Caco-2 (cell line): ENCODE results near the gene LCN9. TPM values are rescaled to one million over a fixed set of nuclear protein-coding genes. Genes with fewer than 3 reads are reported as not detected.

Experiments used
- BruUV-seq: library from RNA; stranded (reverse); fragments of 400-500 nt; replicated peaks from 2 replicates; lab custom pipeline; 2021; lab: Mats Ljungman, UMichigan
- CTCF ChIA-PET: fragments of 300-600 bp; sonication (Branson Sonifier 250); formaldehyde crosslinking; loops from one replicate; lab custom pipeline; 2022; ENCODE audit warnings: antibody characterized with exemption; lab: Charles Lee
- POLR2A ChIA-PET: fragments of 300-600 bp; sonication (Branson Sonifier 250); formaldehyde crosslinking; loops from one replicate; lab custom pipeline; 2022; ENCODE audit warnings: antibody characterized with exemption; lab: Charles Lee
- DNase-seq, 2 experiments: peaks; one replicate each; pipeline versions ENCODE4 v3.0.0 to v3.0.0-alpha.2; 2020 to 2022
- H3K27me3 ChIP-seq: replicated peaks from 2 replicates; pipeline ENCODE4 v1.6.0; 2011; ENCODE audit warnings: low read length; ENCODE audit not compliant: control insufficient read depth, insufficient read depth
- H3K36me3 ChIP-seq: 2 replicates; pipeline ENCODE4 v1.5.1; 2011; ENCODE audit warnings: low read length; ENCODE audit not compliant: control insufficient read depth, insufficient read depth
- H3K4me1 ChIP-seq: fragments of 250-450 bp; sonication (Bioruptor Pico); 2 replicates; pipeline ENCODE4 v1.5.1; 2020; ENCODE audit warnings: mild to moderate bottlenecking
- H3K4me3 ChIP-seq: 2 replicates; pipeline ENCODE4 v1.5.1; 2011; ENCODE audit warnings: low read depth, mild to moderate bottlenecking, control low read depth, low read length
- H3K9me3 ChIP-seq: fragments of 250-450 bp; sonication (Bioruptor Pico); 2 replicates; pipeline ENCODE4 v1.5.1; 2020; ENCODE audit warnings: mild to moderate bottlenecking, moderate library complexity
- H3K27ac Mint-ChIP-seq: one replicate; pipeline ENCODE4 v1.8.0; 2022; ENCODE audit warnings: mixed read lengths; ENCODE audit not compliant: unreplicated experiment
- H3K27me3 Mint-ChIP-seq: one replicate; pipeline ENCODE4 v1.8.0; 2022; ENCODE audit warnings: mixed read lengths; ENCODE audit not compliant: insufficient read depth, unreplicated experiment
- H3K36me3 Mint-ChIP-seq: one replicate; pipeline ENCODE4 v1.8.0; 2022; ENCODE audit warnings: mild to moderate bottlenecking, mixed read lengths; ENCODE audit not compliant: insufficient read depth, unreplicated experiment
- H3K4me1 Mint-ChIP-seq: one replicate; pipeline ENCODE4 v1.8.0; 2022; ENCODE audit warnings: low read depth, mixed read lengths; ENCODE audit not compliant: unreplicated experiment
- H3K4me3 Mint-ChIP-seq: one replicate; pipeline ENCODE4 v1.8.0; 2022; ENCODE audit warnings: mild to moderate bottlenecking, moderate library complexity, mixed read lengths; ENCODE audit not compliant: unreplicated experiment
- H3K9me3 Mint-ChIP-seq: one replicate; pipeline ENCODE4 v1.8.0; 2022; ENCODE audit warnings: mixed read lengths; ENCODE audit not compliant: unreplicated experiment
- CTCF ChIP-seq, 2 experiments: fragments of 200-600 bp in 1 of 2; IDR thresholded peaks; 1 replicate in 1 of 2; 2 replicates in 1 of 2; pipeline versions ENCODE4 v1.5.1 to v1.8.0; 2011 to 2022; ENCODE audit warnings: antibody characterized with exemption in 1 of 2, control low read depth in 1 of 2, inconsistent platforms in 1 of 2, low read depth in 1 of 2, low read length in 1 of 2, mild to moderate bottlenecking in 1 of 2, moderate library complexity in 1 of 2; ENCODE audit not compliant: insufficient read depth in 1 of 2, severe bottlenecking in 1 of 2, unreplicated experiment in 1 of 2
- intact Hi-C: fragments of 100-400 bp; cut with micrococcal nuclease; formaldehyde crosslinking; loops from one replicate; pipeline ENCODE4 v1.10.0; 2022; ENCODE audit not compliant: unreplicated experiment
- total RNA-seq: library from RNA; stranded (reverse); gene quantifications from 2 replicates; pipeline ENCODE4 v1.2.3, GENCODE V29; 2022

LCN9 gene
- total RNA-seq, 1 experiment from 2014 or later = not detected

GRCh38 chr9:135704483-135704882 is 41.4 kb downstream of the LCN9 start:
- no peak for DNase-seq
- intact Hi-C loops = no loop called here
- no TSS peak for BruUV-seq
- no peak overlapping the region for H3K27ac Mint-ChIP-seq
- ChIA-PET POLR2A (no interaction called here), CTCF (no interaction called here)
- TF ChIP-seq CTCF (IDR thresholded peaks at IDR 0.05; ENCODE audit: insufficient read depth in 1 of 2, low read depth in 1 of 2, low read length in 1 of 2, severe bottlenecking in 1 of 2, unreplicated experiment in 1 of 2) = no peak
- H3K4me1 Mint-ChIP-seq = no peaks in the 10 kb centered on the region
- Histone ChIP-seq H3K4me3 (no peak overlapping the region), H3K9me3 (no peaks in the 10 kb centered on the region), H3K36me3 (no peaks in the 10 kb centered on the region), H3K4me1 (peaks cover 17% of the 10 kb centered on the region), H3K27me3 (no peaks in the 10 kb centered on the region)
- no peak overlapping the region for H3K4me3 Mint-ChIP-seq
- H3K36me3 Mint-ChIP-seq = no peaks in the 10 kb centered on the region
- H3K27me3 Mint-ChIP-seq = peaks cover 8% of the 10 kb centered on the region
- no peaks in the 10 kb centered on the region for H3K9me3 Mint-ChIP-seq

GRCh38 chr9:135705376-135705775 is 42.3 kb downstream of the LCN9 start:
- no peaks in the 10 kb centered on the region for H3K36me3 ChIP-seq
- no peaks in the 10 kb centered on the region for H3K9me3 ChIP-seq
- CTCF ChIA-PET = no interaction called here
- H3K4me1 Mint-ChIP-seq = no peaks in the 10 kb centered on the region
- H3K9me3 Mint-ChIP-seq = no peaks in the 10 kb centered on the region
- intact Hi-C loops = no loop called here
- BruUV-seq = no TSS peak
- POLR2A ChIA-PET = no interaction called here
- H3K27me3 ChIP-seq = no peaks in the 10 kb centered on the region
- H3K4me3 ChIP-seq = no peak overlapping the region
- DNase-seq = no peak
- H3K4me3 Mint-ChIP-seq = no peak overlapping the region
- TF ChIP-seq CTCF (IDR thresholded peaks at IDR 0.05; ENCODE audit: insufficient read depth in 1 of 2, low read depth in 1 of 2, low read length in 1 of 2, severe bottlenecking in 1 of 2, unreplicated experiment in 1 of 2) = no peak
- no peak overlapping the region for H3K27ac Mint-ChIP-seq
- H3K36me3 Mint-ChIP-seq = no peaks in the 10 kb centered on the region
- H3K27me3 Mint-ChIP-seq = peaks cover 12% of the 10 kb centered on the region
- peaks cover 8% of the 10 kb centered on the region for H3K4me1 ChIP-seq

GRCh38 chr9:135706288-135706687 is 43.2 kb downstream of the LCN9 start:
- Histone ChIP-seq H3K9me3 (no peaks in the 10 kb centered on the region), H3K36me3 (no peaks in the 10 kb centered on the region), H3K4me3 (no peak overlapping the region), H3K27me3 (no peaks in the 10 kb centered on the region; the same call in 1 of the 2 replicates), H3K4me1 (0 out of 2 replicates have a peak, but pooled peaks cover 3% of the 10 kb centered on the region)
- intact Hi-C loops = no loop called here
- H3K4me3 Mint-ChIP-seq = no peak overlapping the region
- POLR2A ChIA-PET = no interaction called here
- no peaks in the 10 kb centered on the region for H3K9me3 Mint-ChIP-seq
- no TSS peak for BruUV-seq
- H3K36me3 Mint-ChIP-seq = no peaks in the 10 kb centered on the region
- H3K27ac Mint-ChIP-seq = no peak overlapping the region
- TF ChIP-seq CTCF (IDR thresholded peaks at IDR 0.05; ENCODE audit: insufficient read depth in 1 of 2, low read depth in 1 of 2, low read length in 1 of 2, severe bottlenecking in 1 of 2, unreplicated experiment in 1 of 2) = no peak
- DNase-seq = no peak
- H3K27me3 Mint-ChIP-seq = peaks cover 19% of the 10 kb centered on the region
- CTCF ChIA-PET = no interaction called here
- no peaks in the 10 kb centered on the region for H3K4me1 Mint-ChIP-seq
